CD1c-positive myeloid dendritic cell (primary cell): Measurements from ENCODE around the gene UBAP1L.

Experiments used
- DNase-seq: peaks from one replicate; pipeline ENCODE4 v3.0.0-alpha.2; 2016; ENCODE audit errors: extremely low spot score

The UBAP1L gene

GRCh38 chr15:65066635-65067316 is 48.2 kb downstream of the UBAP1L start:
- DNase-seq, result no peak

- no peak for DNase-seq
Measured at GRCh38 chr15:65066001-65066634, 48.9 kb downstream of the UBAP1L start.

GRCh38 chr15:65062726-65063125 is 52.3 kb downstream of the UBAP1L start:
- no peak for DNase-seq

DNA sequence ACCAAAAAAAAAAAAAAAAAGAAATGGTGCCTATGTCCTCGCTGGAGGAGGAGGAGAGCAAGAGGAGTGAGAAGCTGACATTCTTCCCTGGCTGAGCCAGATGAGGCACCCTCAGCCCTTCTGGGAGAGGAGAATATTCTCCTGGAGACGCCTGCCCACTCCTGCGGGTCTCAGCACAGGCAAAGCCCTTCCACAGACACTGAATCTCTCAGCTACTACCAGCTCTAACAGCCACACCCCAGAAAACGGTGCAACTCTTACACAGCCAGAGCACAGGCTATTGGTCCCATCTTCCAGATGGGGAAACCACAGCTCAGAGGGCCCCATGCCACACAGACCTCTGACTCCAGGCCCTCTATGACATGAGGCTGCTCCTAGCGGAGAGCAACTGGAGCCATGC is 52.9 kb downstream of the UBAP1L start:
- no peak for DNase-seq

DNA sequence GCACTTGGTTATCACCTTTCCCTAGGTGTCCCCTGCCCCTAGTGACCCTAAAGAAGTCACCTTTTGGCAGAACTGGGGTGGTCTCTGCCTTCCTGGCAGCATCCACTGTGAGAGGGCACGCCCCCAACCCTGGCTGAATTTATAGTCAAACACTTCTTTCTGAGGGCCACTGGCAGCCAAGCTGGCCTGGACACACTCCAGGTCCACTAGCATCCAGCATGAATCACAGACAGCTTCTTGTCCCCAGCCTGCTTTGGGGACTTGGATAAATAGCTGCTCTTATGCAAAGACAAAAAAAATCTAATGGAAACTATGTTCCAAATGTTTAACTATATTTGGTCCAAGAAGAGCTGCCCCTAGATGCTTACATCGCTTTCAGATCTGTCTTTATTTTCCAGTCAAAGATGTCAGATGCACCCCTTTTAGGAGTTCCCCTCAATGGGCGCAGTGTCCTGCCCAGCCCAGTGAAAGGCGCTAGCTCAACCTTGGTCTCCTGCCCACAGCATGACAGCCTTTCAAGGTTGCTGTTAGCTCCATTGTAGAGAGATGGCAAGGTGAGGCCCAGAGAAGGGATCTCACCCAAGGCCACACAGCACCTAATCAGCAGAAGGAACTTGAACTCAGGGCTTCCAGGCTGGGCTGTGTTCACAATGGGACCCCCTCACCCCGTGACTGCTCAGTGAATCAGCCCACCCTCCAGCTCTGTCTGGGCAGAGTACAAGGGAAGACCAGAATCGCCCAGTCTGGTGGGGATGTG is 54.2 kb downstream of the UBAP1L start:
- no peak for DNase-seq

- no peak for DNase-seq
Measured at GRCh38 chr15:65059931-65060596, 54.9 kb downstream of the UBAP1L start.

DNA sequence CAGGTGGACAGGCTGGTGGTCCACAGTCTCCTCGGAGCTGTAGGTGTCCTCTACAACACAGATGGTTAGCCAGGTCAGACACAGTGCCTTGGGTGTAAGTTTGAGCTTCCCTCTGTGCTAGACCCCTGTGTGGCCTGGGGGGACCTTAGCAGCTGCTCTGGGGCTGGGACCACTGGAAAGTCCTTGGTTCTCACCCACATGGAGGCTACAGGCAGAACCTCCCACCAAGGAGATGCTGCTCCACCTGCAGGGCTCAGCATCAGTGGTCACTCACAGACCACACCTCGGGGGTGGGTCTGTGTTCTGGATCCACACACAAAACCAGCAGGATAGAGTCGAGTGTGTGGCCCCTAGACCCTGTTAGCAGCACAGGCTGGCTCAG is 55.6 kb downstream of the UBAP1L start:
- no peak for DNase-seq

DNA sequence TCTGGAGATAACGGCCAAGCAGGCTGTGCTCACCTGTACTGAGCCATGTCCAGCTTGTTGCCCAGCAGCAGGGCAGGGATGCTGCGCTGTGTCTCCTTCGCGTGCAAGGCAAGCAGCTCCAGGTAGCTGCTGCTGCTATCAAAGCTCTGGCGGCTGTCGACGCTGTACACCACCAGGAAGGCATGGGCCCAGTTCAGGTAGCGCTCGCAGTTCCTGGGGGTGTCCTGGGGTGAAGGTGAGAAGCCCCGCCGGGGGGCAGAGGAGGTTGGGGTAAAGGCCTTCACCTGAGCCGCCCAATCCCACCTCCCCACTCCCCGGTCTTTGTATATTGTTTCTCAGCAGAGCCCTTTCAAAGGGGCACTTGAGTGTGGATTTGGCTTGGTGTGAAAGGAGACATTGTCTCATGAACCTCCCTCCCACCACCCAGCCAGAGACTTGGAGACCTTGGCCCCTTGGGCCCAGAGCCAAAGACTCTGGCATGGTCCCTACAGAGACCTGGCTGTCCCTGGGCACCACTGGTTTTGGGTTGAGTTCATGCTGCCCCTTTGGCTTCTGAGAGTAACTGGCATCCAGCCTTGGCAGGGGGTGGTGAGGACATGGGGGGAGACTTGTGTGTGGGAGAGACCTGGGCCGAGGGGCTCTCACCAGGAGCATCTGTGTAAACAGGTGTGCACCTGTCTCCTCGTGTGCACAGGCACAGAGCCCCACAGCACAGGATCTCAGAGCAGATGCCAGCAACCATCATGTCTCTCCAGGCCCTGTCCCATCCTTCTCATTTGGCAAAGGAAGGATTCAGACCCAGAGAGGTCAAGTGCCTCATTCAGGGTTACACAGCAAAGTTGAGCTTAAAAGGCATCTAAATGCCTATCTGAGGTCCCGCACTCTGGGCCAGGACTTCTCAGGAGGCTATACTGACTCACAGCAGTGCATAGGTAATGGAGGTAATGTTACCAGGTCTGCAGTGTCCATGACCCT is 56.3 kb downstream of the UBAP1L start:
- DNase-seq, result no peak

- DNase-seq, result no peak
Measured at GRCh38 chr15:65057549-65057940, 57.5 kb downstream of the UBAP1L start.

DNA sequence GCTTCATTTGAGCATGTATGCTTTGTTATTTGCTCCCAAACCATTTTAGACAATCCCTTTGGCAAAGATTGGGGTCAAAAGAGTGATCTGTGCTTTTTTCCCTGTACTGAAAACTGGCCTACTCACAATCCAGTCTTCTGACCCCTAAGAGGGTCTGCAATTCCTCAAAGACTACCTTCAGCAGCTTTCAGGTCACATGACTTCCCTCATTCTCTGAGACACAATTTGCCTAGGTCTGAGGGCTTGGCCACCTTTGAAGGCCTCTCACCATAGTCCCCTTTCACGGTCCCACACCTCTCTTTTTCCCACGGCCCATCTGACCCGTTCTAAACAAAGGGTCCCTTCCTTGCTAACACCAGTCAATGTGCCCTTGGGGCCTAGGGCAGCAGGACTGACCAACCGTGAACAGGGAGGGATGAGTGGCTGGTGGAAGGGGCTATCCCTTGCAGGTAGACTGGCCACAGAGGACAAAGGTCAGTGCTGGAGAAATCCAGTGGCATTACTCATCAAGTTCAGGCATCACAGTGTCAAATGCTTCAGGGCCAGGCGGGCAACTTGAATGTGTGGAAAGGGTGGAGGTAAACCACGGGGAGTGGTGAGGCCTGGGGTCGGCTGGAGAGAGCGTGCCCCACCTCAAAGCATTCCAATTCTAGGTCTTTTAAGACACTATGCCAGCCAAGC is 58.0 kb downstream of the UBAP1L start:
- no peak for DNase-seq

DNA sequence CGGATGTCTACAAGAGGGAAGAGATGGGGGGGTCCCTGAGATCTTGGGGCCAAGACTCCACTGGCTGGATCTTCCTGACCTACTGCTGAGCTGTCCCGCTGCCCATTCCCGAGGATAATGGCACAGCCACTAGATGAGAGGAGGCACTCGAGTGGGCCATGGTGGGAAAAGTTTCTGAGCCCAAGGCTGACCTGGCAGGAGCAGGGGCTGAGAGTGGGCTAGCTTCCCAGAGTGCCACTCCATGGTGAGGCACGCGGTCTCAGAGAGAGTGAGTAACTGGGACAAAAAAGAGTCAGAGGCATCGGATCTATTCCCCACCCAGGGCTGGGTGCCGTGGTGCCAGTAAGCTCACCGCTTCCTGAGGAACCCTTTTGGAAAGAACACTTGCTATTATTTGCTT is 58.9 kb downstream of the UBAP1L start:
- no peak for DNase-seq

- DNase-seq, result no peak
Measured at GRCh38 chr15:65055201-65055870, 59.7 kb downstream of the UBAP1L start.

GRCh38 chr15:65054333-65055200 is 60.4 kb downstream of the UBAP1L start:
- DNase-seq, result peak; percentile 69

GRCh38 chr15:65052956-65053355 is 62.0 kb downstream of the UBAP1L start:
- DNase-seq, result no peak

- DNase-seq, result no peak
Measured at GRCh38 chr15:65051266-65051665, 63.7 kb downstream of the UBAP1L start.

- DNase-seq, result no peak
Measured at GRCh38 chr15:65050270-65050669, 64.7 kb downstream of the UBAP1L start.

DNA sequence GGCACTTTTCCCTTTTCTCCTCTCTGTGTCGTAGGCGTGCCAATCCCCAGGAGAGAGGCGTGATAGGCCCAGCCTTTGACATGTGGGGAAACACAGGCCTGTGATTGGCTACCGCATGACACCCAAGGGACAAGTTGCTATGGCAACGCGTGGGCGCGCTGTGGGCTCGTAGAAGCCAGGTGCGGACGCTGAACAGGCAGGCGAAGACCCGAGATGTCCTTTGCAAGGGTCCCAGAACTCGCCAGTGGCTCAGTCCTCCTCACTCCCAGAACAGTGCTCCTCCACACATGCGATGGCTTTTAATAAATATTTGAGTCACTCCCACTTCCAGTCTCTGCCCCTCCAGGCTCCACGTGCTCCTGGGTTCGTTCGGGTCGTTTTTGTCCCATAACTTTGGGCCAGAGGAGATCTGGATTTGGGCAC is 65.6 kb downstream of the UBAP1L start:
- peak; percentile 95 for DNase-seq

- no peak for DNase-seq
Measured at GRCh38 chr15:65048241-65048640, 66.8 kb downstream of the UBAP1L start.
